ENCODE measurements around the gene TBC1D5. TPM values are rescaled to one million over a fixed set of nuclear protein-coding genes. Genes with fewer than 3 reads are reported as not detected.

TBC1D5 gene
- total and polyA plus RNA-seq, 2 of the 8 experiments (the other 6 are each of a cell fraction or from before 2014, with no cell fraction given) = 11.0 to 22.9 TPM

DNA sequence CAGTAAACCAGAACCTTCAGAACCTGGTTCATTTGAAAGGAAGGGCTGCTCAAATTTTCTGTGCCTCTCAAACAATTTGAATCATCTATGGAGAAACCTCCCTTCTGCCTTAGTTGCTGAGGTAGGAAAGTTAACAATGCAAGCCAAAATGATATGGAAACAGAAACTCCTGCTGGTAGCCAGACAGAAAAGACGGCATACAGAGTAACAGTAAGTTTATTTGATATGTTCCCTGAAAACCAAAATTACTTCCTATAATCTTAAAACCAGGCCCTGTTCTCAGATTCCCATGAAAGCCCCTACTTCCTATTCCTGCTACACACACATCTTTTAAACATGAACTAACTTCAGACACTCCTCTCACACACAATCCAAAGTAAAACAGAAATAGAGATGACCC lies 86.2 kb downstream of the TBC1D5 start:
- Histone ChIP-seq H3K4ac (replicated peaks; ENCODE audit: insufficient read length, low read depth, low read length) (no peak overlapping the region), H3K18ac (ENCODE audit: extremely low read depth, low read length) (no peak overlapping the region), H3K23ac (ENCODE audit: insufficient read length) (no peak overlapping the region), H2BK20ac (ENCODE audit: low read length) (no peak overlapping the region), H3K27me3 (replicated peaks in 1 of 4; ENCODE audit: control insufficient read depth in 3 of 4, extremely low read depth in 1 of 4, insufficient read depth in 3 of 4, low read length in 3 of 4) (no peaks in the 10 kb centered on the region), H3K4me3 (ENCODE audit: extremely low read depth in 1 of 4, insufficient read depth in 2 of 4, low read depth in 3 of 4, low read length in 4 of 4) (no peak overlapping the region), H3K36me3 (ENCODE audit: control insufficient read depth in 2 of 4, insufficient read depth in 4 of 4, low read length in 3 of 4) (no peaks in the 10 kb centered on the region), H4K91ac (replicated peaks; ENCODE audit: insufficient read length, low read length) (no peak overlapping the region), H3K79me1 (ENCODE audit: low read depth, low read length) (no peaks in the 10 kb centered on the region; the same call in 1 of the 2 replicates), H3K4me2 (ENCODE audit: insufficient read depth in 1 of 2, low read depth in 2 of 2, low read length in 2 of 2) (no peak overlapping the region), H3K9ac (replicated peaks in 1 of 4; ENCODE audit: extremely low read depth in 1 of 4, low read depth in 3 of 4, low read length in 3 of 4) (no peak overlapping the region), H4K5ac (ENCODE audit: insufficient read length, low read depth, low read length) (no peak overlapping the region), H4K20me1 (replicated peaks in 1 of 2; ENCODE audit: control insufficient read depth in 1 of 2, insufficient read depth in 2 of 2, low read length in 2 of 2) (no peaks in the 10 kb centered on the region), H3K27ac (ENCODE audit: low read depth, low read length) (no peak overlapping the region), H2BK12ac (ENCODE audit: low read depth, low read length) (no peak overlapping the region), H3K4me1 (replicated peaks in 1 of 4; ENCODE audit: control insufficient read depth in 3 of 4, insufficient read depth in 4 of 4, low read length in 3 of 4) (no peaks in the 10 kb centered on the region), H4K8ac (ENCODE audit: extremely low read depth, insufficient read depth, low read length) (no peak overlapping the region), H2BK15ac (ENCODE audit: low read length) (no peak overlapping the region), H2BK120ac (replicated peaks; ENCODE audit: low read depth, low read length) (no peak overlapping the region), H3K56ac (replicated peaks; ENCODE audit: insufficient read length, low read depth, low read length) (no peak overlapping the region), H3K9me3 (ENCODE audit: insufficient read depth in 2 of 2, low read depth in 1 of 2, low read length in 1 of 2) (no peaks in the 10 kb centered on the region), H3K79me2 (ENCODE audit: control insufficient read depth in 1 of 2, insufficient read depth in 2 of 2, low read length in 2 of 2) (peaks cover 0 to 2% of the 10 kb centered on the region in 2 experiments; a peak in 1 of 4 replicates), H3K14ac (ENCODE audit: insufficient read length) (no peak overlapping the region), H3K23me2 (ENCODE audit: low read depth, low read length) (no peaks in the 10 kb centered on the region), H2AFZ (ENCODE audit: low read length) (no peak overlapping the region), H2AK5ac (ENCODE audit: low read depth, low read length) (no peak overlapping the region), H2BK5ac (ENCODE audit: low read depth, low read length) (no peak overlapping the region)
- WGBS, 2 experiments (ENCODE audit: extremely low coverage in 1 of 2, insufficient coverage in 1 of 2, insufficient read length in 1 of 2, insufficient replicate concordance in 2 of 2, low coverage in 1 of 2, low lambda C conversion rate in 2 of 2, missing lambda C conversion rate in 1 of 2) = 94% methylated on average over 1 of the region's 1 CpG; no CpG with 5 or more reads in 1 of the 2 experiments
- CTCF ChIA-PET (ENCODE audit: partially characterized antibody) = no interaction called here
- no peak for FAIRE-seq
- no peak for DNase-seq (ENCODE audit: low read depth in 1 of 2, low spot score in 2 of 2)
- POLR2A ChIA-PET (ENCODE audit: partially characterized antibody) = no interaction called here
- TF ChIP-seq MAX (IDR thresholded peaks at IDR 0.05) (no peak), NRF1 (IDR thresholded peaks at IDR 0.05; ENCODE audit: low read depth, low read length) (no peak), KDM1A (IDR thresholded peaks at IDR 0.05; ENCODE audit: borderline replicate concordance, low read length) (no peak), SIN3A (conservative IDR thresholded peaks at IDR 0.05 in 1 of 2, IDR thresholded peaks at IDR 0.05 in 1 of 2; ENCODE audit: low read depth in 1 of 2, low read length in 2 of 2) (no peak)
- TF ChIP-seq, protein P1, sequence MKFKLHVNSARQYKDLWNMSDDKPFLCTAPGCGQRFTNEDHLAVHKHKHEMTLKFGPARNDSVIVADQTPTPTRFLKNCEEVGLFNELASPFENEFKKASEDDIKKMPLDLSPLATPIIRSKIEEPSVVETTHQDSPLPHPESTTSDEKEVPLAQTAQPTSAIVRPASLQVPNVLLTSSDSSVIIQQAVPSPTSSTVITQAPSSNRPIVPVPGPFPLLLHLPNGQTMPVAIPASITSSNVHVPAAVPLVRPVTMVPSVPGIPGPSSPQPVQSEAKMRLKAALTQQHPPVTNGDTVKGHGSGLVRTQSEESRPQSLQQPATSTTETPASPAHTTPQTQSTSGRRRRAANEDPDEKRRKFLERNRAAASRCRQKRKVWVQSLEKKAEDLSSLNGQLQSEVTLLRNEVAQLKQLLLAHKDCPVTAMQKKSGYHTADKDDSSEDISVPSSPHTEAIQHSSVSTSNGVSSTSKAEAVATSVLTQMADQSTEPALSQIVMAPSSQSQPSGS (IDR thresholded peaks at IDR 0.05; ENCODE audit: low read length) = no peak
- TF ChIP-seq, protein P2, sequence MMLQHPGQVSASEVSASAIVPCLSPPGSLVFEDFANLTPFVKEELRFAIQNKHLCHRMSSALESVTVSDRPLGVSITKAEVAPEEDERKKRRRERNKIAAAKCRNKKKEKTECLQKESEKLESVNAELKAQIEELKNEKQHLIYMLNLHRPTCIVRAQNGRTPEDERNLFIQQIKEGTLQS (IDR thresholded peaks at IDR 0.05; ENCODE audit: insufficient read depth, low read depth, low read length) = no peak
